ENCODE data around the gene CAMK1D.

The CAMK1D gene

DNA sequence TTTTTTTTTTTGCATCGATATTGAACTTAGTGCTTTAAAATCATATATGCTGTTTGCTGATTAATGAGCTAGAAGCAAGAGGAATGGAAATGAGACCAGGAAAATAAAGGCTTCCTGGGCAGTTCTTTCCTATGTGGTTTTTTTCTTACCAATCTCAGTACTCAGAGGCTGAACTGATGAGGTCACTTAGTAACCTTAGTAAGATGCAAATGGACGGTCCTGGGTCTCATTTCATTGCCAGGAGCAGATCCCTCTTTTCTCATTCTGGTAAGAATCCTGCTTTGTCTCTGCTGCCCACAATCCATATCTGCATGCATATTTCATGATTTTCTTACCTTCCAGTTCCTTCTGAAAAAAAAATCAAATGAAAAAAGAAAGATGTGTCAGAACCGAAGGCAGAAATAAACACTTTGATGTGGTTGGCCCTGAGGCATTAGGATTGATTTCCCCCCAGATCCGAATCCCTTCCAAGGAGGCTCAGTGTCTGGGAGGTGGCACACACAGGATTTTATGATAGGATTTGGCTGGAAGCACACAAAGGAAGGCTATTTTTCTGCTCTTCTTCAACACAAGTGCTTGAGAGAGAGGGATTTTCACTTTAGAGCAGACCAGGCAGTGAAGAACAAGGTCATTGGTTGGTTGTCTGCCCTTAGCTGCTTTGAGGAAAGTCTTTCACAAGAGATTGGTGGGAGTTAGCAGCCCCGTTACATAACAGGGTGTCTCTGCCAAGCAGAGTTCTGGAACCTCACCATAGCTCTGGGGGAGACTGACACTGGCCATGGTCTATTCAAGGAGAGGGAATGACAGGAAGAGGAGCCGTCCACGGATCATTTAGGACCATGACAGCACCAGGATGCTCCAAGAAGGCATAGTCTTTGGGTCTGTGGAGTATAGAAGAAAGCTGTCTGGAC is 150.0 kb downstream of the CAMK1D start:
- no peak overlapping the region for H3K4me3 ChIP-seq (ENCODE audit: low read depth, low read length)
- no peak for DNase-seq (ENCODE audit: low read depth)
- TF ChIP-seq, protein P1, sequence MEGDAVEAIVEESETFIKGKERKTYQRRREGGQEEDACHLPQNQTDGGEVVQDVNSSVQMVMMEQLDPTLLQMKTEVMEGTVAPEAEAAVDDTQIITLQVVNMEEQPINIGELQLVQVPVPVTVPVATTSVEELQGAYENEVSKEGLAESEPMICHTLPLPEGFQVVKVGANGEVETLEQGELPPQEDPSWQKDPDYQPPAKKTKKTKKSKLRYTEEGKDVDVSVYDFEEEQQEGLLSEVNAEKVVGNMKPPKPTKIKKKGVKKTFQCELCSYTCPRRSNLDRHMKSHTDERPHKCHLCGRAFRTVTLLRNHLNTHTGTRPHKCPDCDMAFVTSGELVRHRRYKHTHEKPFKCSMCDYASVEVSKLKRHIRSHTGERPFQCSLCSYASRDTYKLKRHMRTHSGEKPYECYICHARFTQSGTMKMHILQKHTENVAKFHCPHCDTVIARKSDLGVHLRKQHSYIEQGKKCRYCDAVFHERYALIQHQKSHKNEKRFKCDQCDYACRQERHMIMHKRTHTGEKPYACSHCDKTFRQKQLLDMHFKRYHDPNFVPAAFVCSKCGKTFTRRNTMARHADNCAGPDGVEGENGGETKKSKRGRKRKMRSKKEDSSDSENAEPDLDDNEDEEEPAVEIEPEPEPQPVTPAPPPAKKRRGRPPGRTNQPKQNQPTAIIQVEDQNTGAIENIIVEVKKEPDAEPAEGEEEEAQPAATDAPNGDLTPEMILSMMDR (IDR thresholded peaks at IDR 0.05; ENCODE audit: insufficient read depth, low read depth, low read length, missing control alignments): no peak

GRCh38 chr10:12500381-12501303 is 151.3 kb downstream of the CAMK1D start:
- no peak for DNase-seq (ENCODE audit: low read depth)
- no peak overlapping the region for H3K4me3 ChIP-seq (ENCODE audit: low read depth, low read length)
- TF ChIP-seq, protein P1 (IDR thresholded peaks at IDR 0.05; ENCODE audit: insufficient read depth, low read depth, low read length, missing control alignments): no peak

- H3K4me3 ChIP-seq (ENCODE audit: low read depth, low read length): no peak overlapping the region
- TF ChIP-seq, protein P1 (IDR thresholded peaks at IDR 0.05; ENCODE audit: insufficient read depth, low read depth, low read length, missing control alignments): no peak
- no peak for DNase-seq (ENCODE audit: low read depth)
Observed at GRCh38 chr10:12501324-12501723, 152.0 kb downstream of the CAMK1D start.

DNA sequence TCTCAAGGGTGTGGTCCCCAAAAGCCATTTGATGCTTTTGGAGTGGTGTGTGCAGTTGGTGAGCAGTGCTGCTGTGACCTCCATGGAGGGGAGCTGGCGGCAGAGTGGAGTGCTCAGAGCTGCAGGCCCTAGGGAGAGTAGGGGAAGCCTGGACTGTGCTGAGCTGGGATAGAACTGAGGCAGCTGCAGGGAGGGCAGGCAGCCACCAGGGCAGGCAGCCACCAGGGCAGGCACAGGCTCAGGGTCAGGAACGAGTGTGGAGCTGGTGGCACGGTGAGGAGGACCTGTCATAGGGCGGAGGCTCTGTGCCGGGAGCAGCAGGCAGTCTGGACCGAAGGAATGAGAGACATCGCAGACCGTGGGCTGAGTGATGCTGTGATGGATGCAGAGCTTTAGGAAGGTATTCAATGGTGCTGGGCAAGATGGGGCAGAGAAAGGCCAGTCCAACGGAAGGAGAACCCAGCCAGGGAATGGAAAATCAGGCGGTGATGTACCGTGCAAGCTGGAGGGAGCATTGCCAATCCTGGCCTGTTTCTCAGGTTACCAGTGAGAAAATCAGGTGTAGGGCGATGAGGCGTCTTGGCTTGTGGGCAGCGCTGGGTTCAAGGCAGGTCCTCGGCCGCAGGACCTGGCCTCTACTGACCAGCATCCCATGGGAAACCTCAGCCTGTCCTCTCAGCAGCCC is 152.6 kb downstream of the CAMK1D start:
- no peak for DNase-seq (ENCODE audit: low read depth)
- TF ChIP-seq, protein P1 (IDR thresholded peaks at IDR 0.05; ENCODE audit: insufficient read depth, low read depth, low read length, missing control alignments): no peak
- no peak overlapping the region for H3K4me3 ChIP-seq (ENCODE audit: low read depth, low read length)

GRCh38 chr10:12502526-12503274 is 153.4 kb downstream of the CAMK1D start:
- TF ChIP-seq, protein P1 (IDR thresholded peaks at IDR 0.05; ENCODE audit: insufficient read depth, low read depth, low read length, missing control alignments): no peak
- no peak overlapping the region for H3K4me3 ChIP-seq (ENCODE audit: low read depth, low read length)
- no peak for DNase-seq (ENCODE audit: low read depth)

DNA sequence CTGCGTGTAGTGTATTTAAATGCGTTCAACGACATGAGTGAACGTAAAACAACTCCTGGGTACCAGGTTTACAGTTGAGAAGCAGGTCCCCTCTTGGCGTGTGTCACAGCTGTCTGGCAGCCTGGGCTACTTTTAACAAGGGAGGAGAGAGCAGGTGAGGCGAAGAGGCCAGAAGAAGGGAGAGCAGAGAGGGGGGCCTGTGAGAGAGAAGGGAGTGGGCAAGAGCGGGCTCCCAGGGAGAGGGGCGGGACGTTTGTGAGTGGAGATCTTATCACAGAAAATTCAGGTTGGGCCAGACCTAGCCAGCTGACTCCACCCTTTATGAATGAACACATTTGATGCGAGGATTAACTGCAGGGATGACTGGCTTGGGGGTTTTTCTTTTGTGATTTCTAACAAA is 154.0 kb downstream of the CAMK1D start:
- H3K4me3 ChIP-seq (ENCODE audit: low read depth, low read length): no peak overlapping the region
- no peak for DNase-seq (ENCODE audit: low read depth)
- TF ChIP-seq, protein P1 (IDR thresholded peaks at IDR 0.05; ENCODE audit: insufficient read depth, low read depth, low read length, missing control alignments): no peak
